Endothelial cell of umbilical vein (primary cell): Measurements from ENCODE around the gene SPINK5. TPM values are rescaled to one million over a fixed set of nuclear protein-coding genes. Genes with fewer than 3 reads are reported as not detected.

ENCODE experiments used
- BruUV-seq: library from RNA; stranded (reverse); fragments of 400-500 nt; replicated peaks from 2 replicates; lab custom pipeline; 2021; lab: Mats Ljungman, UMichigan
- CTCF ChIA-PET: fragments of 300-600, 350-600 bp; sonication (Branson Sonifier 250); formaldehyde crosslinking; loops from one replicate; lab custom pipeline; 2021; ENCODE audit warnings: antibody characterized with exemption, inconsistent platforms; lab: Charles Lee
- POLR2A ChIA-PET: fragments of 300-600, 350-600 bp; sonication (Branson Sonifier 250); formaldehyde crosslinking; loops from one replicate; lab custom pipeline; 2021; ENCODE audit warnings: antibody characterized with exemption, inconsistent platforms; lab: Charles Lee
- DNase-seq: peaks from one replicate; pipeline ENCODE4 v3.0.0-alpha.2; 2011; ENCODE audit warnings: low read depth, low spot score
- FAIRE-seq: peaks from 2 replicates; lab custom pipeline; 2011; peaks lifted over from hg19 to GRCh38; lab: Jason Lieb, UNC
- H2AFZ ChIP-seq: 2 replicates; pipeline ENCODE4 v1.6.0; 2012; ENCODE audit warnings: low read depth, low read length, control low read depth, inconsistent platforms
- H3K27ac ChIP-seq: 2 replicates; pipeline ENCODE4 v1.5.1; 2011; ENCODE audit warnings: low read depth, mild to moderate bottlenecking, control low read depth, low read length, moderate library complexity; ENCODE audit not compliant: insufficient read depth
- H3K27me3 ChIP-seq, 2 experiments: 2 replicates each; pipeline versions ENCODE4 v1.6.0 to v1.6.1; 2011; ENCODE audit warnings: low read length in 2 of 2, mixed read lengths in 1 of 2; ENCODE audit not compliant: control insufficient read depth in 2 of 2, insufficient read depth in 2 of 2
- H3K36me3 ChIP-seq, 2 experiments: 2 replicates in 1 of 2; 3 replicates in 1 of 2; pipeline ENCODE4 v1.5.1; 2011; ENCODE audit warnings: low read length in 2 of 2, mild to moderate bottlenecking in 1 of 2, moderate library complexity in 1 of 2; ENCODE audit not compliant: control insufficient read depth in 2 of 2, insufficient read depth in 2 of 2; ENCODE audit errors: extremely low read depth in 1 of 2
- H3K4me1 ChIP-seq: 3 replicates; pipeline ENCODE4 v1.5.1; 2011; ENCODE audit warnings: mild to moderate bottlenecking, low read length; ENCODE audit not compliant: control insufficient read depth, insufficient read depth; ENCODE audit errors: extremely low read depth
- H3K4me2 ChIP-seq: 2 replicates; pipeline ENCODE4 v1.6.1; 2011; ENCODE audit warnings: low read length, control low read depth, mixed read lengths; ENCODE audit not compliant: insufficient read depth
- H3K4me3 ChIP-seq, 3 experiments: fragments of 200-600 bp in 1 of 3; sonication (generic), shearing (Covaris generic) in 1 of 3; replicated peaks in 1 of 3; 2 replicates each; pipeline ENCODE4 v1.5.1; 2011 to 2016; ENCODE audit warnings: control low read depth in 3 of 3, low read length in 3 of 3, mild to moderate bottlenecking in 2 of 3, inconsistent platforms in 1 of 3, low read depth in 1 of 3, moderate library complexity in 1 of 3; ENCODE audit not compliant: insufficient read depth in 1 of 3
- H3K79me2 ChIP-seq: 2 replicates; pipeline ENCODE4 v1.6.0; 2012; ENCODE audit warnings: low read length, inconsistent platforms; ENCODE audit not compliant: control insufficient read depth, insufficient read depth
- H3K9ac ChIP-seq: replicated peaks from 2 replicates; pipeline ENCODE3; 2011; ENCODE audit warnings: low read length, control low read depth; ENCODE audit not compliant: insufficient read depth; ENCODE audit errors: extremely low read depth
- H3K9me1 ChIP-seq: replicated peaks from 3 replicates; pipeline ENCODE4 v1.6.0; 2011; ENCODE audit warnings: mild to moderate bottlenecking, low read length; ENCODE audit not compliant: control insufficient read depth, insufficient read depth; ENCODE audit errors: extremely low read depth
- H3K9me3 ChIP-seq: replicated peaks from 2 replicates; pipeline ENCODE4 v1.5.1; 2012; ENCODE audit warnings: low read length, inconsistent platforms; ENCODE audit not compliant: control insufficient read depth, insufficient read depth
- H4K20me1 ChIP-seq: replicated peaks from 2 replicates; pipeline ENCODE3; 2011; ENCODE audit warnings: mild to moderate bottlenecking, low read length; ENCODE audit not compliant: control insufficient read depth, insufficient read depth; ENCODE audit errors: extremely low read depth
- EZH2 ChIP-seq: IDR thresholded peaks from 2 replicates; pipeline ENCODE4 v1.6.1; 2012; ENCODE audit warnings: borderline replicate concordance, low read depth, mild to moderate bottlenecking, moderate library complexity, low read length, inconsistent platforms; ENCODE audit not compliant: severe bottlenecking
- FOS ChIP-seq: IDR thresholded peaks from 2 replicates; pipeline ENCODE4 v1.6.1; 2011; ENCODE audit warnings: mild to moderate bottlenecking, low read length, moderate library complexity, borderline replicate concordance; ENCODE audit not compliant: insufficient read depth
- GATA2 ChIP-seq: IDR thresholded peaks from 2 replicates; pipeline ENCODE4 v1.7.0; 2011; ENCODE audit warnings: low read depth, mild to moderate bottlenecking, moderate library complexity, mixed read lengths, low read length; ENCODE audit not compliant: insufficient read length, insufficient read depth
- JUN ChIP-seq: IDR thresholded peaks from 2 replicates; pipeline ENCODE4 v1.6.1; 2011; ENCODE audit warnings: borderline replicate concordance, low read depth; ENCODE audit not compliant: insufficient read length, insufficient read depth
- MYC ChIP-seq: IDR thresholded peaks from one replicate; pipeline ENCODE4 v1.6.1; 2011; ENCODE audit warnings: mild to moderate bottlenecking, low read depth, low read length
- POLR2A ChIP-seq: IDR thresholded peaks from 2 replicates; pipeline ENCODE4 v1.6.1; 2012; ENCODE audit warnings: low read depth, mild to moderate bottlenecking, control low read depth, low read length
- POLR2AphosphoS5 ChIP-seq: IDR thresholded peaks from 2 replicates; pipeline ENCODE4 v1.6.1; 2012; ENCODE audit warnings: low read depth, mild to moderate bottlenecking, control low read depth, low read length, moderate library complexity; ENCODE audit not compliant: insufficient read depth
- dilution Hi-C: fragments of 300-500 bp; cut with MboI; formaldehyde crosslinking; loops from one replicate; pipeline ENCODE4 v1.15.0; 2019; ENCODE audit warnings: low sequenced_read_pairs; ENCODE audit not compliant: extremely low pct_ligation_motif_present
- intact Hi-C: fragments of 100-400 bp; cut with micrococcal nuclease; formaldehyde crosslinking; loops from one replicate; pipeline ENCODE4 v1.10.0; 2022
- polyA plus RNA-seq, 4 experiments: library from polyadenylated mRNA; depleted of rRNA in 3 of 4; stranded (reverse) in 3 of 4; unstranded in 1 of 4; fragments of >200 nt; gene quantifications; 2 replicates each; pipeline versions ENCODE4 v1.2.1 to v1.2.3, GENCODE V29; 2011 to 2012; ENCODE audit warnings: missing spikeins in 1 of 4
- total RNA-seq: library from RNA; stranded (reverse); gene quantifications from 2 replicates; pipeline ENCODE4 v1.2.3, GENCODE V29; 2021
- TF ChIP-seq, protein P1 (sequence below), 2 donors: IDR thresholded peaks; 1 replicate in 1 of 2; 2 replicates in 1 of 2; pipeline ENCODE4 v1.5.1; 2011; ENCODE audit warnings: low read length in 2 of 2, mild to moderate bottlenecking in 2 of 2, moderate library complexity in 2 of 2, control low read depth in 1 of 2, inconsistent platforms in 1 of 2, low read depth in 1 of 2; ENCODE audit not compliant: insufficient read depth in 1 of 2; ENCODE audit errors: extremely low read depth in 1 of 2
- TF ChIP-seq, protein P2 (sequence below): IDR thresholded peaks from 2 replicates; pipeline ENCODE4 v1.6.1; 2011; ENCODE audit not compliant: insufficient read depth, insufficient read length

SPINK5 gene
- total and polyA plus RNA-seq, 2 donors (not counting 3 experiments of a cell fraction or from before 2014, with no cell fraction given), result 0.12 to 0.91 TPM

DNA sequence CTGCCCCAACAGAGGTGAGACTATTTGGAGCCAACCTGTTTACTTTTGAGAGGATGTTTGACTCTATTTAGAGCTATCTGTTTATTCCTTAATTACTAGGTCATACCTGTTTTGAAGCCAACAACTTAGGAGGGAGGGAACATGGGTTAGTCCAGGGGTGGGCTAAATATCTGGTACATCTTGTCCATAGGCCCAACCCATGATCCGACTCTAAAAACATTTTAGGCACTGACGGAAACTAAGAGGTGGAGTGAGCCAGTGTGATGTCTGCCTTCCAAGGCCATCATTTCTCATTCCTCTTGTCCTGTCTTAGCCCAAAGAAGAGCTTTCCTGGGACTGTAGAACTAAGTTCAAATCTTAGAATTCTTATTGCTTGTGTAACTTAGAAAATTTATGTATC is 8.4 kb downstream of the SPINK5 start:
- ChIA-PET CTCF (interaction anchor here (0.8 to 1.5 kb wide), 3 partner anchors 9 to 214 kb away, joined by 3 read pairs; no protein-coding TSS in a partner anchor), POLR2A (no interaction called here)
- intact Hi-C loops, result no loop called here
- Histone ChIP-seq H3K27ac (no peak overlapping the region), H3K9me3 (no peaks in the 10 kb centered on the region), H3K36me3 (no peaks in the 10 kb centered on the region), H3K79me2 (no peaks in the 10 kb centered on the region), H3K4me1 (no peaks in the 10 kb centered on the region), H3K4me2 (no peak overlapping the region), H3K27me3 (no peaks in the 10 kb centered on the region), H2AFZ (no peak overlapping the region), H4K20me1 (no peaks in the 10 kb centered on the region), H3K4me3 (no peak overlapping the region), H3K9me1 (no peaks in the 10 kb centered on the region), H3K9ac (no peak overlapping the region)
- BruUV-seq, result no TSS peak
- DNase-seq, result no peak
- TF ChIP-seq MYC, result no peak
- TF ChIP-seq POLR2A, result no peak
- TF ChIP-seq, protein P1, sequence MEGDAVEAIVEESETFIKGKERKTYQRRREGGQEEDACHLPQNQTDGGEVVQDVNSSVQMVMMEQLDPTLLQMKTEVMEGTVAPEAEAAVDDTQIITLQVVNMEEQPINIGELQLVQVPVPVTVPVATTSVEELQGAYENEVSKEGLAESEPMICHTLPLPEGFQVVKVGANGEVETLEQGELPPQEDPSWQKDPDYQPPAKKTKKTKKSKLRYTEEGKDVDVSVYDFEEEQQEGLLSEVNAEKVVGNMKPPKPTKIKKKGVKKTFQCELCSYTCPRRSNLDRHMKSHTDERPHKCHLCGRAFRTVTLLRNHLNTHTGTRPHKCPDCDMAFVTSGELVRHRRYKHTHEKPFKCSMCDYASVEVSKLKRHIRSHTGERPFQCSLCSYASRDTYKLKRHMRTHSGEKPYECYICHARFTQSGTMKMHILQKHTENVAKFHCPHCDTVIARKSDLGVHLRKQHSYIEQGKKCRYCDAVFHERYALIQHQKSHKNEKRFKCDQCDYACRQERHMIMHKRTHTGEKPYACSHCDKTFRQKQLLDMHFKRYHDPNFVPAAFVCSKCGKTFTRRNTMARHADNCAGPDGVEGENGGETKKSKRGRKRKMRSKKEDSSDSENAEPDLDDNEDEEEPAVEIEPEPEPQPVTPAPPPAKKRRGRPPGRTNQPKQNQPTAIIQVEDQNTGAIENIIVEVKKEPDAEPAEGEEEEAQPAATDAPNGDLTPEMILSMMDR (IDR thresholded peaks at IDR 0.05; ENCODE audit: extremely low read depth in 1 of 2, insufficient read depth in 1 of 2, low read depth in 1 of 2, low read length in 2 of 2), result no peak
- TF ChIP-seq EZH2, result no peak
- no peak for TF ChIP-seq JUN
- TF ChIP-seq POLR2AphosphoS5, result no peak
- TF ChIP-seq GATA2, result no peak
- TF ChIP-seq, protein P2, sequence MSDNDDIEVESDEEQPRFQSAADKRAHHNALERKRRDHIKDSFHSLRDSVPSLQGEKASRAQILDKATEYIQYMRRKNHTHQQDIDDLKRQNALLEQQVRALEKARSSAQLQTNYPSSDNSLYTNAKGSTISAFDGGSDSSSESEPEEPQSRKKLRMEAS, result no peak
- no peak for TF ChIP-seq FOS
- no peak for FAIRE-seq
- dilution Hi-C loops, result no loop called here
